Liver (tissue), 9 donors: ENCODE results near the gene CITED2. TPM values are rescaled to one million over a fixed set of nuclear protein-coding genes. Genes with fewer than 3 reads are reported as not detected.

Source experiments
- DNase-seq: peaks from one replicate; pipeline ENCODE4 v3.0.0-alpha.2; 2017; ENCODE audit warnings: low spot score
- H3K27ac ChIP-seq, 2 donors: one replicate each; pipeline ENCODE4 v1.7.0; 2013; ENCODE audit warnings: inconsistent platforms in 2 of 2, low read length in 2 of 2, control low read depth in 1 of 2, low read depth in 1 of 2, mild to moderate bottlenecking in 1 of 2
- H3K27me3 ChIP-seq, 4 donors: one replicate each; pipeline versions ENCODE4 v1.6.1 to v1.7.0; 2013; ENCODE audit warnings: low read length in 3 of 4, inconsistent platforms in 1 of 4, mild to moderate bottlenecking in 1 of 4, moderate library complexity in 1 of 4; ENCODE audit not compliant: control insufficient read depth in 4 of 4, insufficient read depth in 4 of 4
- H3K36me3 ChIP-seq, 4 donors: one replicate each; pipeline versions ENCODE4 v1.6.1 to v1.7.0; 2013; ENCODE audit warnings: low read length in 3 of 4, mild to moderate bottlenecking in 3 of 4, low read depth in 1 of 4, moderate library complexity in 1 of 4; ENCODE audit not compliant: control insufficient read depth in 4 of 4, insufficient read depth in 3 of 4
- H3K4me1 ChIP-seq, 4 donors: one replicate each; pipeline versions ENCODE4 v1.6.1 to v1.7.0; 2013; ENCODE audit warnings: low read length in 3 of 4, mild to moderate bottlenecking in 3 of 4, moderate library complexity in 1 of 4; ENCODE audit not compliant: control insufficient read depth in 4 of 4, insufficient read depth in 4 of 4
- H3K4me3 ChIP-seq, 3 donors: one replicate each; pipeline versions ENCODE4 v1.6.1 to v1.7.0; 2013; ENCODE audit warnings: low read length in 3 of 3, control low read depth in 1 of 3, low read depth in 1 of 3, mild to moderate bottlenecking in 1 of 3
- H3K9ac ChIP-seq, 2 donors: one replicate each; pipeline ENCODE4 v1.7.0; 2013; ENCODE audit warnings: low read length in 2 of 2, mild to moderate bottlenecking in 2 of 2, moderate library complexity in 2 of 2, control low read depth in 1 of 2, low read depth in 1 of 2
- H3K9me3 ChIP-seq, 4 donors: one replicate each; pipeline versions ENCODE4 v1.6.1 to v1.7.0; 2013; ENCODE audit warnings: low read length in 3 of 4; ENCODE audit not compliant: control insufficient read depth in 4 of 4
- ATF3 ChIP-seq: IDR thresholded peaks from 2 replicates; pipeline ENCODE4 v1.6.1; 2016; ENCODE audit warnings: antibody characterized with exemption
- EGR1 ChIP-seq, 2 donors: IDR thresholded peaks; 2 replicates each; pipeline ENCODE4 v1.6.1; 2016 to 2018; ENCODE audit warnings: antibody characterized with exemption in 2 of 2, low read depth in 2 of 2
- FOXA1 ChIP-seq: IDR thresholded peaks from 2 replicates; pipeline ENCODE4 v1.6.1; 2016; ENCODE audit warnings: antibody characterized with exemption
- FOXA2 ChIP-seq: IDR thresholded peaks from 2 replicates; pipeline ENCODE4 v1.6.1; 2016; ENCODE audit warnings: antibody characterized with exemption
- GABPA ChIP-seq, 2 donors: IDR thresholded peaks in 1 of 2; conservative IDR thresholded peaks in 1 of 2; 2 replicates each; pipeline ENCODE4 v1.6.1; 2016; ENCODE audit warnings: antibody characterized with exemption in 2 of 2, mild to moderate bottlenecking in 1 of 2, moderate library complexity in 1 of 2
- HNF4A ChIP-seq, 2 donors: conservative IDR thresholded peaks; 2 replicates each; pipeline ENCODE4 v1.6.1; 2016; ENCODE audit warnings: antibody characterized with exemption in 2 of 2, mild to moderate bottlenecking in 2 of 2
- JUND ChIP-seq, 2 donors: IDR thresholded peaks; 2 replicates each; pipeline ENCODE4 v1.6.1; 2016; ENCODE audit warnings: antibody characterized with exemption in 2 of 2
- MAX ChIP-seq: IDR thresholded peaks from 2 replicates; pipeline ENCODE4 v1.6.1; 2016; ENCODE audit warnings: antibody characterized with exemption
- NR2F2 ChIP-seq: IDR thresholded peaks from 2 replicates; pipeline ENCODE4 v1.6.1; 2016; ENCODE audit warnings: antibody characterized with exemption
- RAD21 ChIP-seq, 2 donors: IDR thresholded peaks; 2 replicates each; pipeline ENCODE4 v1.6.1; 2016; ENCODE audit warnings: antibody characterized with exemption in 2 of 2, mild to moderate bottlenecking in 2 of 2
- RXRA ChIP-seq, 2 donors: IDR thresholded peaks; 2 replicates each; pipeline ENCODE4 v1.6.1; 2017 to 2018; ENCODE audit warnings: antibody characterized with exemption in 2 of 2, mild to moderate bottlenecking in 1 of 2
- SP1 ChIP-seq: IDR thresholded peaks from 2 replicates; pipeline ENCODE4 v1.6.1; 2018; ENCODE audit warnings: antibody characterized with exemption, mild to moderate bottlenecking
- YY1 ChIP-seq: IDR thresholded peaks from 2 replicates; pipeline ENCODE4 v1.6.1; 2016; ENCODE audit warnings: antibody characterized with exemption, mild to moderate bottlenecking
- ZBTB33 ChIP-seq: IDR thresholded peaks from 2 replicates; pipeline ENCODE4 v1.6.1; 2016; ENCODE audit warnings: antibody characterized with exemption
- WGBS: extraction: QIAGEN DNeasy Blood & Tissue Kit; methylation state at CpG from one replicate; pipeline ENCODE4 v1.1.7; 2013; 5-methylcytosine and 5-hydroxymethylcytosine counted together
- polyA plus RNA-seq, 2 donors: library from polyadenylated mRNA; stranded (reverse) in 1 of 2; unstranded in 1 of 2; fragments of 200-250 nt in 1 of 2; fragments of >200 nt in 1 of 2; fragmentation: Nextera tagmentation in 1 of 2; extraction: Ambion mirVana in 1 of 2; gene quantifications; one replicate each; pipeline versions ENCODE4 v1.2.1 to v1.2.3, GENCODE V29; 2013 to 2015
- total RNA-seq, 2 donors: library from RNA; depleted of rRNA; stranded (reverse); fragments of >200 nt; gene quantifications; one replicate each; pipeline ENCODE4 v1.2.3, GENCODE V29; 2014
- donor health status: healthy.
- donor health status: healthy.
- donor health status: healthy.
- donor health status: healthy.
- donor health status: healthy.

Gene CITED2
- total and polyA plus RNA-seq, 4 donors: 9.9 to 57.1 (median 22.5) TPM

- DNase-seq: no peak
- no peak overlapping the region for H3K27ac ChIP-seq
These were observed 5.4 kb downstream of the CITED2 start for GRCh38 chr6:139369068-139369467.

GRCh38 chr6:139368661-139369060 is 5.8 kb downstream of the CITED2 start:
- 91% methylated on average over 1 of the region's 1 CpG for WGBS
- TF ChIP-seq MAX (no peak), RXRA (IDR thresholded peaks at IDR 0.05) (no peak), FOXA1 (no peak), ATF3 (no peak), ZBTB33 (no peak), YY1 (no peak), NR2F2 (no peak), JUND (IDR thresholded peaks at IDR 0.05) (no peak), FOXA2 (no peak), SP1 (no peak)

More at GRCh38 chr6:139369068-139369467, 5.4 kb downstream of the CITED2 start:
- TF ChIP-seq EGR1 (IDR thresholded peaks at IDR 0.05; ENCODE audit: low read depth in 2 of 2) (no peak), RAD21 (IDR thresholded peaks at IDR 0.05) (no peak), YY1 (no peak), HNF4A (conservative IDR thresholded peaks at IDR 0.05) (no peak), SP1 (no peak), MAX (no peak), NR2F2 (no peak), ATF3 (no peak)
- peaks cover 0 to 6% (median 0%) of the 10 kb centered on the region in 4 donors for H3K36me3 ChIP-seq
- WGBS: 66% methylated on average over 2 of the region's 2 CpGs
- no peak overlapping the region for H3K9ac ChIP-seq
- no peaks in the 10 kb centered on the region for H3K27me3 ChIP-seq
- H3K4me1 ChIP-seq: peaks cover 3 to 26% (median 16%) of the 10 kb centered on the region in 4 donors
- H3K4me3 ChIP-seq: no peak overlapping the region
- no peaks in the 10 kb centered on the region for H3K9me3 ChIP-seq

GRCh38 chr6:139367810-139368351 is 6.6 kb downstream of the CITED2 start:
- H3K4me3 ChIP-seq: no peak overlapping the region
- DNase-seq: no peak
- WGBS: 72% methylated on average over 8 of the region's 8 CpGs
- no peak overlapping the region for H3K9ac ChIP-seq
- no peaks in the 10 kb centered on the region for H3K9me3 ChIP-seq
- H3K36me3 ChIP-seq: no peaks in the 10 kb centered on the region
- H3K4me1 ChIP-seq: peaks cover 3 to 26% (median 15%) of the 10 kb centered on the region in 4 donors
- H3K27ac ChIP-seq: no peak overlapping the region
- peak; percentile 6 to 15 for TF ChIP-seq RAD21 (IDR thresholded peaks at IDR 0.05)
- no peak for TF ChIP-seq GABPA (IDR thresholded peaks at IDR 0.05 in 1 of 2, conservative IDR thresholded peaks at IDR 0.05 in 1 of 2)
- no peaks in the 10 kb centered on the region for H3K27me3 ChIP-seq

More at GRCh38 chr6:139368661-139369060, 5.8 kb downstream of the CITED2 start:
- no peak overlapping the region for H3K27ac ChIP-seq
- peaks cover 0 to 6% (median 0%) of the 10 kb centered on the region in 4 donors for H3K36me3 ChIP-seq
- no peak overlapping the region for H3K9ac ChIP-seq
- H3K9me3 ChIP-seq: no peaks in the 10 kb centered on the region
- no peak for DNase-seq
- H3K4me3 ChIP-seq: no peak overlapping the region
- no peaks in the 10 kb centered on the region for H3K27me3 ChIP-seq
- peaks cover 3 to 26% (median 15%) of the 10 kb centered on the region in 4 donors for H3K4me1 ChIP-seq
